Measurements from ENCODE around the gene TAF15. TPM values are rescaled to one million over a fixed set of nuclear protein-coding genes. Genes with fewer than 3 reads are reported as not detected.

TAF15 gene
- total RNA-seq, 2 donors from 2014 or later, result 25.7 to 31.7 TPM

- Histone ChIP-seq H3K9me3 (no peaks in the 10 kb centered on the region), H3K36me3 (no peaks in the 10 kb centered on the region), H3K27ac (no peak within 1 kb of the TSS), H3K27me3 (no peaks in the 10 kb centered on the region), H3K4me3 (peak within 1 kb of the TSS; percentile 40 to 65), H3K4me1 (peaks cover 0 to 34% of the 10 kb centered on the region in 2 donors)
- TF ChIP-seq CTCF (IDR thresholded peaks at IDR 0.05), result no peak
- DNase-seq (ENCODE audit: low spot score), result no peak
Measured at GRCh38 chr17:35795007-35795870, 14.0 kb upstream of the TAF15 start, which contains the start of gene MMP28. TSS of gene MMP28 (minus strand) at chr17:35795641. CDS start at chr17:35795377, 264 bp downstream.

GRCh38 chr17:35795871-35796265, 13.4 kb upstream of the TAF15 start:
- no peaks in the 10 kb centered on the region for H3K27me3 ChIP-seq
- no peak overlapping the region for H3K27ac ChIP-seq
- DNase-seq (ENCODE audit: low spot score), result no peak
- H3K9me3 ChIP-seq, result no peaks in the 10 kb centered on the region
- peak overlapping the region; percentile 40 to 65 for H3K4me3 ChIP-seq
- TF ChIP-seq CTCF (IDR thresholded peaks at IDR 0.05), result no peak
- H3K4me1 ChIP-seq, result peaks cover 0 to 40% of the 10 kb centered on the region in 2 donors
- H3K36me3 ChIP-seq, result no peaks in the 10 kb centered on the region

- Histone ChIP-seq H3K36me3 (no peaks in the 10 kb centered on the region), H3K4me1 (peaks cover 0 to 51% of the 10 kb centered on the region in 2 donors), H3K4me3 (no peak overlapping the region), H3K27ac (no peak overlapping the region), H3K9me3 (no peaks in the 10 kb centered on the region), H3K27me3 (no peaks in the 10 kb centered on the region)
- no peak for DNase-seq (ENCODE audit: low spot score)
- no peak for TF ChIP-seq CTCF (IDR thresholded peaks at IDR 0.05)
Measured at GRCh38 chr17:35796942-35797341, 12.3 kb upstream of the TAF15 start.

GRCh38 chr17:35797370-35797769, 11.9 kb upstream of the TAF15 start:
- no peak for DNase-seq (ENCODE audit: low spot score)

GRCh38 chr17:35797918-35798317, 11.4 kb upstream of the TAF15 start:
- Histone ChIP-seq H3K27ac (no peak overlapping the region), H3K27me3 (no peaks in the 10 kb centered on the region), H3K4me1 (peaks cover 0 to 53% of the 10 kb centered on the region in 2 donors), H3K4me3 (no peak overlapping the region), H3K36me3 (no peaks in the 10 kb centered on the region), H3K9me3 (no peaks in the 10 kb centered on the region)
- TF ChIP-seq CTCF (IDR thresholded peaks at IDR 0.05), result no peak
- DNase-seq (ENCODE audit: low spot score), result no peak

More at GRCh38 chr17:35797370-35797769, 11.9 kb upstream of the TAF15 start:
- H3K4me3 ChIP-seq, result no peak overlapping the region
- no peak overlapping the region for H3K27ac ChIP-seq
- no peaks in the 10 kb centered on the region for H3K36me3 ChIP-seq
- no peaks in the 10 kb centered on the region for H3K27me3 ChIP-seq
- TF ChIP-seq CTCF (IDR thresholded peaks at IDR 0.05), result no peak
- H3K9me3 ChIP-seq, result no peaks in the 10 kb centered on the region
- H3K4me1 ChIP-seq, result peaks cover 0 to 53% of the 10 kb centered on the region in 2 donors

All from right atrium auricular region (tissue), 2 donors.